Fibroblast of skin of scalp (primary cell): ENCODE results near the gene DERL2.
"Not testable (repeated sequence)": the region's sequence is repeated elsewhere in the genome, so short reads cannot be mapped to it uniquely, and the experiment has no call there.

ENCODE experiments used
- DNase-seq: peaks from one replicate; pipeline ENCODE4 v3.0.0-alpha.2; 2013

DERL2 gene

GRCh38 chr17:5437721-5438317, 48.2 kb downstream of the DERL2 start:
- peak; percentile 22 for DNase-seq

- not testable (repeated sequence) for DNase-seq
Measured at GRCh38 chr17:5435781-5436315, 50.1 kb downstream of the DERL2 start.

GRCh38 chr17:5434984-5435383, 51.0 kb downstream of the DERL2 start:
- DNase-seq, result no peak

- DNase-seq, result no peak
Measured at GRCh38 chr17:5431949-5432556, 53.9 kb downstream of the DERL2 start.

- DNase-seq, result not testable (repeated sequence)
Measured at GRCh38 chr17:5431234-5431633, 54.7 kb downstream of the DERL2 start.

GRCh38 chr17:5430413-5430999, 55.5 kb downstream of the DERL2 start:
- DNase-seq, result no peak

- DNase-seq, result no peak
Measured at GRCh38 chr17:5429191-5429887, 56.6 kb downstream of the DERL2 start.

GRCh38 chr17:5425826-5426225, 60.2 kb downstream of the DERL2 start:
- no peak for DNase-seq

- DNase-seq, result no peak
Measured at GRCh38 chr17:5424909-5425308, 61.1 kb downstream of the DERL2 start.

GRCh38 chr17:5422505-5422904, 63.5 kb downstream of the DERL2 start:
- DNase-seq, result peak; percentile 68
